Measurements from ENCODE around the gene BMP8B. TPM values are rescaled to one million over a fixed set of nuclear protein-coding genes. Genes with fewer than 3 reads are reported as not detected.

The BMP8B gene
- total and polyA plus RNA-seq, 4 donors: 0.08 to 0.19 (median 0.18) TPM

- TF ChIP-seq MAX (IDR thresholded peaks at IDR 0.05) (no peak), GABPA (IDR thresholded peaks at IDR 0.05 in 1 of 2, conservative IDR thresholded peaks at IDR 0.05 in 1 of 2) (no peak), SP1 (IDR thresholded peaks at IDR 0.05) (no peak), NR2F2 (IDR thresholded peaks at IDR 0.05) (no peak), TAF1 (conservative IDR thresholded peaks at IDR 0.05) (no peak), EGR1 (IDR thresholded peaks at IDR 0.05; ENCODE audit: low read depth in 2 of 2) (no peak), REST (IDR thresholded peaks at IDR 0.05) (no peak), YY1 (IDR thresholded peaks at IDR 0.05) (no peak), FOXA2 (IDR thresholded peaks at IDR 0.05) (no peak)
- DNase-seq (ENCODE audit: low spot score): no peak
- Histone ChIP-seq H3K4me1 (ENCODE audit: control insufficient read depth in 4 of 4, insufficient read depth in 4 of 4, low read length in 3 of 4) (no peaks in the 10 kb centered on the region), H3K9ac (ENCODE audit: low read depth in 1 of 2, low read length in 2 of 2) (no peak overlapping the region), H3K4me3 (ENCODE audit: low read depth in 1 of 3, low read length in 3 of 3) (no peak overlapping the region), H3K36me3 (ENCODE audit: control insufficient read depth in 4 of 4, insufficient read depth in 3 of 4, low read depth in 1 of 4, low read length in 3 of 4) (no peaks in the 10 kb centered on the region), H3K9me3 (ENCODE audit: control insufficient read depth in 4 of 4, low read length in 3 of 4) (no peaks in the 10 kb centered on the region), H3K27ac (ENCODE audit: low read depth in 1 of 2, low read length in 2 of 2) (no peak overlapping the region), H3K27me3 (ENCODE audit: control insufficient read depth in 4 of 4, insufficient read depth in 4 of 4, low read length in 3 of 4) (peaks cover 0 to 6% (median 2%) of the 10 kb centered on the region in 4 donors)
- 20% methylated on average over 2 of the region's 2 CpGs for WGBS
These were observed 66.2 kb downstream of the BMP8B start for GRCh38 chr1:39722495-39722894.

- peaks cover 0 to 5% (median 2%) of the 10 kb centered on the region in 4 donors for H3K27me3 ChIP-seq (ENCODE audit: control insufficient read depth in 4 of 4, insufficient read depth in 4 of 4, low read length in 3 of 4)
- H3K4me1 ChIP-seq (ENCODE audit: control insufficient read depth in 4 of 4, insufficient read depth in 4 of 4, low read length in 3 of 4): no peaks in the 10 kb centered on the region
- H3K36me3 ChIP-seq (ENCODE audit: control insufficient read depth in 4 of 4, insufficient read depth in 3 of 4, low read depth in 1 of 4, low read length in 3 of 4): no peaks in the 10 kb centered on the region
- no peak overlapping the region for H3K27ac ChIP-seq (ENCODE audit: low read depth in 1 of 2, low read length in 2 of 2)
- H3K9ac ChIP-seq (ENCODE audit: low read depth in 1 of 2, low read length in 2 of 2): no peak overlapping the region
- TF ChIP-seq ATF3 (IDR thresholded peaks at IDR 0.05): no peak
- no peak for TF ChIP-seq CTCF (IDR thresholded peaks at IDR 0.05; ENCODE audit: low read depth, low read length, missing input control)
- no peak for TF ChIP-seq GABPA (IDR thresholded peaks at IDR 0.05 in 1 of 2, conservative IDR thresholded peaks at IDR 0.05 in 1 of 2)
- no peak for TF ChIP-seq HNF4G (IDR thresholded peaks at IDR 0.05)
- no peak for DNase-seq (ENCODE audit: low spot score)
- no peak overlapping the region for H3K4me3 ChIP-seq (ENCODE audit: low read depth in 1 of 3, low read length in 3 of 3)
- no peaks in the 10 kb centered on the region for H3K9me3 ChIP-seq (ENCODE audit: control insufficient read depth in 4 of 4, low read length in 3 of 4)
These were observed 67.0 kb downstream of the BMP8B start for GRCh38 chr1:39721664-39722063.

Data from liver (tissue), 9 donors.